ENCODE data around the gene UBASH3B.

DNA sequence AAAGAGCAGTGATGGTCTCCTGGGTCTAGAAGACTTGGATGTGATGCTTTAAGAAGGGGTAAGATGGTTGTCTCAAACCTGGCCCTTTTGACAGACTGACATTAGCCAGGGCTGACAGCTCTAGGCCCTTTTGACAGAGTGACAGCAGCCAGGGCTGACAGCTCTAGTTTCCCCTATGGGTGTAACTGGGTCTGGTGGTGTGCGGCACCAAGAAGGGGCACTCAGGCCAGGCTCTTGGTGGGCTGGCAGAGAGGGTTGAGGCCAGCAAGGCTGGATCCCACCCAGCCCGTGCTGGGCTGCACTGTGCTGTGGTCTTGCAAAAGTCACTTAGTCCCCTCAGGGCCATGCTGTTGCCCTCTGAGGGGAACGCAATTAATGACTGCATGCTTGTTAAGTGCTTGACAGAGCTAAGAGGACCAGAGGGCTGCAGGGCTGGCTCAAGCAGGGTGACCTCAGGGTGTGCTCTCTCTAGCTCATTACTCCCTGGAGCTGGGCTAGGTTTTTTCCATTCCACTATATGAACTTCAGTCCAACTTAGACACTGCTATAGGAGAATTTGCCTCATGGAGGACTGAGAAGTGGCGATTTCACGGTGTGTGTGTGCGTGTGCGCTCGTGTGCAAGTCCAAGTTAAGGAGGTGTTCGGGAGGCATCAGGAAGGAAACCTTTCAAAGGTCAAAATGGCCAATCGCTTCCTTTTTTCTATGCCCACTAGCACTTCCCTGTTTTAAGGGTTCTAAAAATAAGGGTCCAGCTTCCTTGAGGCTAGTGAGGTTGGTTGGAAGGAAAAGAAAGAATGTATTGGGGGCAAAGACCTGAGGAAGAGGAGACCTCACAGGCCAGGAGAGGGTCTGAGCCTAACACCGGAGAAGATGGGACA, 4.4 kb downstream of the UBASH3B start:
- TF ChIP-seq, protein P1, sequence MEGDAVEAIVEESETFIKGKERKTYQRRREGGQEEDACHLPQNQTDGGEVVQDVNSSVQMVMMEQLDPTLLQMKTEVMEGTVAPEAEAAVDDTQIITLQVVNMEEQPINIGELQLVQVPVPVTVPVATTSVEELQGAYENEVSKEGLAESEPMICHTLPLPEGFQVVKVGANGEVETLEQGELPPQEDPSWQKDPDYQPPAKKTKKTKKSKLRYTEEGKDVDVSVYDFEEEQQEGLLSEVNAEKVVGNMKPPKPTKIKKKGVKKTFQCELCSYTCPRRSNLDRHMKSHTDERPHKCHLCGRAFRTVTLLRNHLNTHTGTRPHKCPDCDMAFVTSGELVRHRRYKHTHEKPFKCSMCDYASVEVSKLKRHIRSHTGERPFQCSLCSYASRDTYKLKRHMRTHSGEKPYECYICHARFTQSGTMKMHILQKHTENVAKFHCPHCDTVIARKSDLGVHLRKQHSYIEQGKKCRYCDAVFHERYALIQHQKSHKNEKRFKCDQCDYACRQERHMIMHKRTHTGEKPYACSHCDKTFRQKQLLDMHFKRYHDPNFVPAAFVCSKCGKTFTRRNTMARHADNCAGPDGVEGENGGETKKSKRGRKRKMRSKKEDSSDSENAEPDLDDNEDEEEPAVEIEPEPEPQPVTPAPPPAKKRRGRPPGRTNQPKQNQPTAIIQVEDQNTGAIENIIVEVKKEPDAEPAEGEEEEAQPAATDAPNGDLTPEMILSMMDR (IDR thresholded peaks at IDR 0.05; ENCODE audit: low read length), result no peak
- no peak for TF ChIP-seq EZH2phosphoT487 (IDR thresholded peaks at IDR 0.05; ENCODE audit: low read length)
- no peak for TF ChIP-seq EZH2 (optimal IDR thresholded peaks at IDR 0.05; ENCODE audit: low read depth, low read length)

All from MM.1S (cell line).